GM23248 (cell line): Measurements from ENCODE around the gene NPAS1. TPM values are rescaled to one million over a fixed set of nuclear protein-coding genes. Genes with fewer than 3 reads are reported as not detected.

Experiments used
- DNase-seq: peaks from one replicate; pipeline ENCODE4 v3.0.0-alpha.2; 2015
- H2AFZ ChIP-seq: fragments of 200-600 bp; sonication (generic); 2 replicates; pipeline ENCODE4 v1.6.1; 2016; ENCODE audit warnings: antibody characterized with exemption
- H3F3A ChIP-seq: fragments of 200-600 bp; sonication (generic); 2 replicates; pipeline ENCODE4 v1.6.1; 2016; ENCODE audit warnings: mild to moderate bottlenecking, antibody characterized with exemption, mixed run types; ENCODE audit not compliant: insufficient read depth
- H3K27ac ChIP-seq: fragments of 200-600 bp; sonication (generic); 2 replicates; pipeline ENCODE4 v1.5.1; 2016; ENCODE audit warnings: mild to moderate bottlenecking
- H3K27me3 ChIP-seq: fragments of 200-600 bp; sonication (generic); replicated peaks from 2 replicates; pipeline ENCODE4 v1.6.1; 2016; ENCODE audit warnings: mild to moderate bottlenecking; ENCODE audit not compliant: insufficient read depth
- H3K36me3 ChIP-seq: fragments of 200-600 bp; sonication (generic); 2 replicates; pipeline ENCODE4 v1.6.1; 2016; ENCODE audit warnings: low read depth, mild to moderate bottlenecking
- H3K4me1 ChIP-seq: fragments of 200-600 bp; sonication (generic); 2 replicates; pipeline ENCODE4 v1.6.1; 2016; ENCODE audit warnings: mild to moderate bottlenecking; ENCODE audit not compliant: insufficient read depth
- H3K4me2 ChIP-seq: fragments of 200-600 bp; sonication (generic); one replicate; pipeline ENCODE4 v1.6.1; 2016; ENCODE audit warnings: mild to moderate bottlenecking; ENCODE audit not compliant: unreplicated experiment
- H3K4me3 ChIP-seq: fragments of 200-600 bp; sonication (generic); 2 replicates; pipeline ENCODE4 v1.5.1; 2016; ENCODE audit warnings: mild to moderate bottlenecking
- H3K79me2 ChIP-seq: fragments of 200-600 bp; sonication (generic); 2 replicates; pipeline ENCODE4 v1.6.1; 2016; ENCODE audit warnings: mild to moderate bottlenecking; ENCODE audit not compliant: insufficient read depth
- H3K9ac ChIP-seq: fragments of 200-600 bp; sonication (generic); 2 replicates; pipeline ENCODE4 v1.6.1; 2016; ENCODE audit warnings: mild to moderate bottlenecking
- H3K9me2 ChIP-seq: fragments of 200-600 bp; sonication (generic); 2 replicates; pipeline ENCODE4 v1.6.1; 2016; ENCODE audit warnings: mixed run types, mild to moderate bottlenecking, moderate library complexity; ENCODE audit not compliant: insufficient read depth
- H3K9me3 ChIP-seq: fragments of 200-600 bp; sonication (generic); one replicate; pipeline ENCODE4 v1.6.1; 2017; ENCODE audit warnings: low read depth
- H4K20me1 ChIP-seq: fragments of 200-600 bp; sonication (generic); 2 replicates; pipeline ENCODE4 v1.6.0; 2016; ENCODE audit not compliant: insufficient read depth
- EZH2 ChIP-seq: fragments of 200-600 bp; sonication (generic); IDR thresholded peaks from 2 replicates; pipeline ENCODE4 v1.6.1; 2018; ENCODE audit warnings: antibody characterized with exemption, mild to moderate bottlenecking; ENCODE audit not compliant: insufficient read depth, poor library complexity, severe bottlenecking
- EZH2phosphoT487 ChIP-seq: fragments of 200-600 bp; sonication (generic); IDR thresholded peaks from 2 replicates; pipeline ENCODE4 v1.6.1; 2018; ENCODE audit warnings: antibody characterized with exemption, moderate library complexity, mild to moderate bottlenecking, low read depth; ENCODE audit not compliant: insufficient read depth
- WGBS, 2 experiments: methylation state at CpG; one replicate each; pipeline ENCODE4 v1.1.6; 2015 to 2017; ENCODE audit warnings: low lambda C conversion rate in 2 of 2, low coverage in 1 of 2; ENCODE audit errors: missing lambda C conversion rate in 2 of 2; 5-methylcytosine and 5-hydroxymethylcytosine counted together
- in situ Hi-C: fragments of 300-500 bp; cut with MboI; formaldehyde crosslinking; loops from 2 replicates; pipeline ENCODE4 v1.15.0; 2020
- polyA plus RNA-seq: library from polyadenylated mRNA; unstranded; fragments of >200 nt; fragmentation: Nextera tagmentation; extraction: Ambion mirVana; gene quantifications from 2 replicates; pipeline ENCODE4 v1.2.1, GENCODE V29; 2016
- total RNA-seq: library from RNA; depleted of rRNA; stranded (reverse); fragments of >200 nt; shearing (Covaris generic); gene quantifications from 2 replicates; pipeline ENCODE4 v1.2.3, GENCODE V29; 2014

Gene NPAS1
- total and polyA plus RNA-seq, 2 experiments from 2014 or later: 8.6 to 23.2 TPM

GRCh38 chr19:47069795-47070194 lies 50.2 kb downstream of the NPAS1 start:
- TF ChIP-seq EZH2phosphoT487 (no peak), EZH2 (no peak)
- Histone ChIP-seq H3F3A (no peaks in the 10 kb centered on the region), H3K36me3 (peaks cover 5% of the 10 kb centered on the region; the same call in 1 of the 2 replicates), H2AFZ (no peak overlapping the region), H3K9ac (no peak overlapping the region), H3K9me2 (no peaks in the 10 kb centered on the region), H3K27ac (no peak overlapping the region), H3K9me3 (no peaks in the 10 kb centered on the region), H4K20me1 (no peaks in the 10 kb centered on the region), H3K27me3 (no peaks in the 10 kb centered on the region), H3K79me2 (peaks cover 23% of the 10 kb centered on the region; the same call in 1 of the 2 replicates), H3K4me3 (no peak overlapping the region), H3K4me1 (no peaks in the 10 kb centered on the region), H3K4me2 (no peak overlapping the region)
- in situ Hi-C loops: no loop called here
- DNase-seq: no peak
- WGBS, 2 experiments: 84 to 92% methylated on average over 12 to 15 of the region's 15 CpGs

- Histone ChIP-seq H3F3A (no peaks in the 10 kb centered on the region), H3K9me3 (no peaks in the 10 kb centered on the region), H3K9me2 (no peaks in the 10 kb centered on the region), H3K9ac (no peak overlapping the region), H4K20me1 (no peaks in the 10 kb centered on the region), H3K4me3 (no peak overlapping the region), H3K36me3 (peaks cover 5% of the 10 kb centered on the region; the same call in 1 of the 2 replicates), H3K27me3 (no peaks in the 10 kb centered on the region), H3K27ac (no peak overlapping the region), H3K4me2 (no peak overlapping the region), H3K4me1 (no peaks in the 10 kb centered on the region), H2AFZ (no peak overlapping the region), H3K79me2 (peaks cover 32% of the 10 kb centered on the region; the same call in 1 of the 2 replicates)
- WGBS, 2 experiments: 91% methylated on average over 17 to 18 of the region's 18 CpGs
- TF ChIP-seq EZH2phosphoT487: no peak
- no peak for DNase-seq
- in situ Hi-C loops: no loop called here
Observed at GRCh38 chr19:47070756-47071155, 51.1 kb downstream of the NPAS1 start.

- H3K9ac ChIP-seq: no peak overlapping the region
- H3K9me2 ChIP-seq: no peaks in the 10 kb centered on the region
- no peak overlapping the region for H3K4me3 ChIP-seq
- TF ChIP-seq EZH2 (no peak), EZH2phosphoT487 (no peak)
- WGBS, 2 experiments: 83 to 87% methylated on average over 12 of the region's 12 CpGs
- no peak overlapping the region for H3K27ac ChIP-seq
- no peak overlapping the region for H2AFZ ChIP-seq
- no peaks in the 10 kb centered on the region for H3K27me3 ChIP-seq
- H3K79me2 ChIP-seq: peaks cover 42% of the 10 kb centered on the region
- H3K4me1 ChIP-seq: no peaks in the 10 kb centered on the region
- DNase-seq: no peak
- H3K9me3 ChIP-seq: no peaks in the 10 kb centered on the region
- in situ Hi-C loops: no loop called here
- H4K20me1 ChIP-seq: no peaks in the 10 kb centered on the region
- no peak overlapping the region for H3K4me2 ChIP-seq
- H3F3A ChIP-seq: no peaks in the 10 kb centered on the region
- peaks cover 11% of the 10 kb centered on the region; the same call in 1 of the 2 replicates for H3K36me3 ChIP-seq
Observed at GRCh38 chr19:47071731-47072130, 52.1 kb downstream of the NPAS1 start.

- Histone ChIP-seq H3K27me3 (no peaks in the 10 kb centered on the region), H3K9ac (no peak overlapping the region), H3K9me2 (no peaks in the 10 kb centered on the region), H4K20me1 (no peaks in the 10 kb centered on the region), H2AFZ (no peak overlapping the region), H3F3A (no peaks in the 10 kb centered on the region), H3K27ac (no peak overlapping the region), H3K36me3 (peaks cover 17% of the 10 kb centered on the region; the same call in 1 of the 2 replicates), H3K9me3 (no peaks in the 10 kb centered on the region), H3K4me3 (no peak overlapping the region), H3K4me1 (no peaks in the 10 kb centered on the region), H3K4me2 (no peak overlapping the region), H3K79me2 (peaks cover 48% of the 10 kb centered on the region)
- WGBS, 2 experiments: 77 to 90% methylated on average over 12 to 17 of the region's 17 CpGs
- TF ChIP-seq EZH2phosphoT487 (no peak), EZH2 (no peak)
- in situ Hi-C loops: no loop called here
- no peak for DNase-seq
Observed at GRCh38 chr19:47072323-47072722, 52.7 kb downstream of the NPAS1 start.

- Histone ChIP-seq H3K79me2 (peaks cover 52% of the 10 kb centered on the region), H3K9me3 (no peaks in the 10 kb centered on the region), H3K4me2 (no peak overlapping the region), H3K9ac (no peak overlapping the region), H4K20me1 (no peaks in the 10 kb centered on the region), H3K27ac (no peak overlapping the region), H3K27me3 (no peaks in the 10 kb centered on the region), H3K4me3 (no peak overlapping the region), H3K9me2 (no peaks in the 10 kb centered on the region), H3K36me3 (peaks cover 18% of the 10 kb centered on the region; the same call in 1 of the 2 replicates), H3K4me1 (no peaks in the 10 kb centered on the region), H2AFZ (no peak overlapping the region), H3F3A (no peaks in the 10 kb centered on the region)
- no peak for DNase-seq
- TF ChIP-seq EZH2phosphoT487: no peak
- in situ Hi-C loops: no loop called here
- 88 to 89% methylated on average over 10 of the region's 10 CpGs for WGBS, 2 experiments
Observed at GRCh38 chr19:47073574-47073973, 53.9 kb downstream of the NPAS1 start.
